Stimulated activated CD8-positive, alpha-beta memory T cell treated with anti-CD3 and anti-CD28 coated beads, Interleukin-15, amount 100 ng/mL, for 48 hours (primary cell): ENCODE measurements around the gene CARMIL1.

Experiments used
- DNase-seq, 2 donors: peaks; one replicate each; pipeline ENCODE4 v3.0.0-alpha.2; 2020; ENCODE audit warnings: low read depth in 2 of 2

CARMIL1 gene

DNA sequence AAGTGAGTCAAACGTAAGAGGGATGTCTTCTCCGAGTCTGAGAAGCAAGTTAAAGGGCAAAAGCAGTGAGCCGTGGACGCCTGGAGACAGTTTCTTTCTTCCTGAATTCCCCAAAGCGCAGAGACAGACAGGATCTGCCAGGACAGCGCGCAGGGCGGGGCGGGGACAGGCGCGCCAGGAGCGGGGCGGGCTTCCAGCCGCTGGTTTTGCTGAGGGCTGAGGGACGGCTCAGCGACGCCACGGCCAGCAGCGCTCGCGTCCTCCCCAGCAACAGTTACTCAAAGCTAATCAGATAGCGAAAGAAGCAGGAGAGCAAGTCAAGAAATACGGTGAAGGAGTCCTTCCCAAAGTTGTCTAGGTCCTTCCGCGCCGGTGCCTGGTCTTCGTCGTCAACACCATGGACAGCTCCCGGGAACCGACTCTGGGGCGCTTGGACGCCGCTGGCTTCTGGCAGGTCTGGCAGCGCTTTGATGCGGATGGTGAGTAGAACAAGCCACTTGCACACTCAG, 372.9 kb downstream of the CARMIL1 start, which contains the start of gene SCGN:
Gene SCGN (plus strand): TSS at position 209 of the 509 bp plus-strand sequence. CDS start 189 bp downstream, at position 398.
- DNase-seq = peak in 1 of 2 donors; percentile 5

DNA sequence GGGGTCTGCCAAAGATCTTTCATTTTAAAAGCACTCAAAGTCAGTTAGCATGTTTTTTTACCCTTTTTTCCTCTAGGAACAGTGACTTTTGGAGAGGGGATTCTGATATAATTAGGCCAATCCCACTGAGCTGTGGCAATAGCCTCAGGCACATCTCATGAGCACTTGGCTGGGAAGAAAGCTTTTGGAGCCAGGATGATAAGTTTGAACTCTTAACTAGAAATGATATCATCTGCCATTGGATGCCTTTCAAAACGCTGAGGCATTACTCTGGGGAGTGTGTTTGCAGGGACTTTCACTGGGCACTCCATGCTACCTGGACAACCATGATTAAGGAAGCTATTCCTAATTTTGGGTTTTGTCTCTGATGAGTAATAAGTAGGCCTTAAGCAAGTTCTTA, 376.5 kb downstream of the CARMIL1 start:
- DNase-seq = no peak

DNA sequence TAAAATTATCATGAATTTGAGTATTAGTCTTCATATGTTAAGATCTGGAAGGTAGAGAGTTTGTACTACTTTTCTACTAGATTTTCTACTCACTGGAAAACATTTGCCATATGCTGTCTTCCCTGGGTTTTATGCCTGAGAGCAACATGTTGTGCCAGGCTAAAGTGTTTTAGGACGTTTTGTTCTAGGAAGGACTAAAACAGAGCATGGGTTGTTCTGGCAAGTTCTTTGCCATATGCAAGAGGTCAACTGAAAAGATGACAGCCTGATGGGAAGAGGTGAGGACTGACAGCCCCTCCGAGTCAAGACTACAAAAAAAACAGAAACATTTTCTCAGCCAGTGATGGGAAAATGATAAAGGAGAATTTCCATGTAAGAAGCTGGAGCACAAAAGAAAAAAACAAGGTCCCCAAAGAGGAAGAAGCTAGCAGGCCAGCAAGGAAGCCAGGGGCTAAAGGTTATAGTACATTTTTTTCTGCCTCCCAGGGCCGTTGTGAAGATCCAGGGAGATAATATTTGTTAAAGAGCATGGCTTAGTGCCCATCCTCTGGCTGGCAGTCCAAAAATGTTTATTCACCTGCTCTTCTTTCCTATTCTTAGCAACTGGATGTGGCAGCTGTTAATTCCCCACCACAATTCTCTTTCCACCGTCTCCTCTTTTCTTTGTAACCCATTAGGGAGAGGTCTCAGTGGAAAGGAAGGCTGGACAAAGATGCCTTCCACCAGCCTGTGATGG, 380.6 kb downstream of the CARMIL1 start:
- DNase-seq = no peak

DNA sequence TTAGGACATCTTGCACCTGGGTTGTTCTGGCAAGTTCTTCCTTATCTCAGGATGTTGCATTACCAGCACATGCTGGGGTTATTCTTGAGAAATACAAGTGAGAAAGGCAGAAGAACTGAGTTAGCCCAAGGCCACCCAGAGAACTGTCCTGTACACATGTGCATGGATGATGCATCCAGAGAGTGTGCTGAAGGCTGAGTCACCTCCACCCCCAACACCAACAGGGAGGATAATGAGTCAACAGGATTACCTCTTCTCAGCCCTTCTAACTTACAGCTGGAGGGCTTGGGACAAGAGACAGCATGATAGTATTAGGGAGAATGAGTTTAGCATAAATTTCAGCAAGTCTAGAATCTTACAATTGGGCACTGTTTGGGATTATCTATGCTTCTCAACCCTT, 381.3 kb downstream of the CARMIL1 start:
- DNase-seq = peak; percentile 13 to 42

DNA sequence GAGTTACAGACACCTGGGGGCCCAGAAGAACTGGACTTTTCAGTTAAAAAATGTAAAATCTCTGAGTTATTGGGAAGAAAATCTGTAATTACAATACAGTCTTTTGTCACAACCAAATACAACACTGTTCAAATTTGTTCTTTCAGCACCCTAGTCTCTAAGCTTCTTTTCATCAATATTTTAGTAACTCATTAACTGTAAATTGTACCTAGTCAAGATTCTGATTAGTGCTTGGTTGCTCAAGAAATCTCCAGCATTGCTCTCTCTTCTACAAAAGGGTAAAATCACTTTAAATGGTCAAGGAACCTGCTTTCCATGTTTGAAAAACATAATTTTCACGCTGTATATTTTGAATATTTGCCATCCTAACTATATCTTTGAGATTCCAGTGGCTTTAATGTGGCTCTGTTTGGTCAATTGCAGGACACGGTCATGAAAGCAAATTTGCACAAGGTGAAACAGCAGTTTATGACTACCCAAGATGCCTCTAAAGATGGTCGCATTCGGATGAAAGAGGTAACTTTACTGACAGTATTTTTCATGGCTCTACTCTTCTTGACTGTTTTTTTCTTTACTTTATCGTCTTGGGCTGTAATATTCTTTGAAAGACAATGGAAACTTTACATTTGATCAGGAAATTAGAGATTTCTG, 382.1 kb downstream of the CARMIL1 start:
- DNase-seq = no peak

DNA sequence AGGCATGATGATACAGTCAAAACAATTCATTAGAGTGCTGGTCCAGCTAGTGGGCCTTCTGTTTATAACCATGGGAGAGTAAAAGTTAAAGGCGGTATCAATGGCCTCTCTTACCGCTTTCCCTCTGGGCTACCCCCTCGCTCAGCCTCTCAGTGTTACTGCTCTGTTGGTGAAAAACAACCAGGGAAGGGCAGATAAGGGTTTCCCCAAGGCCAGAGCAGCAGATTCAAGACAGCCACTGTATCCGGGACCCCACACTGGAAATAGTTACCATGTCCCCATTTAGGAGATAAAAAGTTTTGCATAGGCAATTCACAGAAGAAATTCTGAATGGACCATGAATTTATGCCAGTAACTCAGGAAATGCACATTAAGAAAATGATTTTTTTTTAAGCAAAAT, 386.3 kb downstream of the CARMIL1 start:
- no peak for DNase-seq

DNA sequence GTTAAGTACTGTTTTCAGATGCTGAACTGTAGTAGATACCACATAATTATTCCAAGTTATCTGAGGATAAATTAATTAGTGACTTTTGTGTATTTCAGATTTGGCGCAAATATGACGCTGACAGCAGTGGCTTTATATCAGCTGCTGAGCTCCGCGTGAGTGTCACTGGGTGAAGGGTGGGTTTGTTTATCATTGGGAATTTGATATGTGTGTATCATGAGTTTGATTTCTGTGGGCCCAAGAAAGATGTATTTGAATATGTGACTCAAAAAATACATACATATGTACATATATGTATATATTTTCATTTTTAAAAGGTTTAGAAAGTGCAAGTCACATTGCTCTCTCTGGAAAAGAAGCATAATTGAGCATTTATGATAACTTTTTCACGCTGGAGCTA, 390.2 kb downstream of the CARMIL1 start:
- DNase-seq = no peak
